NT2/D1 (cell line): ENCODE results near the gene RAB39B.
"Not testable (repeated sequence)": the region's sequence is repeated elsewhere in the genome, so short reads cannot be mapped to it uniquely, and the experiment has no call there.

Source experiments
- DNase-seq: peaks from one replicate; pipeline ENCODE4 v3.0.0-alpha.2; 2011; ENCODE audit warnings: low read depth, low spot score
- H3K27me3 ChIP-seq: 2 replicates; pipeline ENCODE4 v1.6.0; 2011; ENCODE audit warnings: mild to moderate bottlenecking; ENCODE audit not compliant: insufficient read length, insufficient read depth
- H3K36me3 ChIP-seq: 2 replicates; pipeline ENCODE4 v1.6.1; 2011; ENCODE audit warnings: mild to moderate bottlenecking, low read length, mixed read lengths; ENCODE audit not compliant: insufficient read depth, insufficient read length
- H3K4me1 ChIP-seq: 2 replicates; pipeline ENCODE4 v1.5.1; 2011; ENCODE audit not compliant: insufficient read depth, insufficient read length
- H3K4me3 ChIP-seq: 2 replicates; pipeline ENCODE4 v1.5.1; 2011; ENCODE audit warnings: low read depth; ENCODE audit not compliant: insufficient read length
- H3K9ac ChIP-seq: 2 replicates; pipeline ENCODE4 v1.6.0; 2011; ENCODE audit warnings: low read depth; ENCODE audit not compliant: insufficient read length
- H3K9me3 ChIP-seq: 2 replicates; pipeline ENCODE4 v1.5.1; 2011; ENCODE audit warnings: mild to moderate bottlenecking, low read length; ENCODE audit not compliant: insufficient read depth
- SUZ12 ChIP-seq: IDR thresholded peaks from 2 replicates; pipeline ENCODE4 v1.6.1; 2011; ENCODE audit not compliant: insufficient read length, insufficient read depth; ENCODE audit errors: extremely low read depth
- YY1 ChIP-seq: IDR thresholded peaks from 2 replicates; pipeline ENCODE4 v1.6.1; 2011; ENCODE audit not compliant: insufficient read length, insufficient read depth
- ZNF274 ChIP-seq: IDR thresholded peaks from 2 replicates; pipeline ENCODE4 v1.6.1; 2011; ENCODE audit warnings: mild to moderate bottlenecking, low read depth, low read length

Gene RAB39B, protein sequence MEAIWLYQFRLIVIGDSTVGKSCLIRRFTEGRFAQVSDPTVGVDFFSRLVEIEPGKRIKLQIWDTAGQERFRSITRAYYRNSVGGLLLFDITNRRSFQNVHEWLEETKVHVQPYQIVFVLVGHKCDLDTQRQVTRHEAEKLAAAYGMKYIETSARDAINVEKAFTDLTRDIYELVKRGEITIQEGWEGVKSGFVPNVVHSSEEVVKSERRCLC

DNA sequence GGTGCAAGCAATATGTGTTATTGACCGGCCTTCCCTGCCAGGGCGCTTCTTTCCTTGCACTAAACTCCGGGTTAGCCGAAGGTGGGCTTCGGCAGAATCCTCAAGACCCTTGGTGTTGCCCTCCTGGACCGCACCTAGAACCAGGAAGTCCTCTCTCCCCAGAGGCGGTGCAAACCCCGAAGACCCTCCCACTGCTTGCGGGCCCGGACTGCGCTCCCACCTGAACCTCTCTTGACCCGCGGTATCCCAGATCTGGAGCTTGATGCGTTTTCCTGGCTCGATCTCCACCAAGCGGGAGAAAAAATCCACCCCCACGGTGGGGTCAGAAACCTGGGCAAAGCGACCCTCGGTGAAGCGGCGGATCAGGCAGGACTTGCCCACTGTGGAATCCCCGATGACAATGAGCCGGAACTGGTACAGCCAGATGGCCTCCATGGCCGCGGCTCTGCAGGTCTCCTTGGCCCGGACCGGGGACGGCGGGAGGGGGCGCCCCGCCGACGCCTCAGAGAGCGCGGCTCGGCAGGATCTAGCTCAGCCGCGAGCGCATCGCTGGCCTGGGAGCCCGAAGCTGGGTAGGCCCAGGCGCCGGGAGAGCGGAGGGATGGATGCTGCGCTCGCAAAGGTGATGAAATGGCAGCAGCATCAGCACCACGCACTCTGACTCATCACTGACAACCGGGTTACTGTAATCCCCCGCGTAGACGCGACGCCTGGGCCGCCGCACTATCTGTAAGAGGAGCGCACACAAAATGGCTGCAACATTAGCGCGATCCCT is at the start of gene RAB39B:
Gene RAB39B, minus strand, starts transcription at position 638 of the 775 bp plus-strand sequence. Its CDS starts 203 bp downstream, at position 435.
- H3K27me3 ChIP-seq: no peaks in the 10 kb centered on the region
- peak; percentile 44 for DNase-seq
- H3K36me3 ChIP-seq: no peaks in the 10 kb centered on the region
- TF ChIP-seq ZNF274 (no peak), SUZ12 (no peak), YY1 (no peak)
- H3K9ac ChIP-seq: peak within 1 kb of the TSS; percentile 61
- H3K4me3 ChIP-seq: peak within 1 kb of the TSS; percentile 57
- no peaks in the 10 kb centered on the region for H3K4me1 ChIP-seq
- H3K9me3 ChIP-seq: no peaks in the 10 kb centered on the region

DNA sequence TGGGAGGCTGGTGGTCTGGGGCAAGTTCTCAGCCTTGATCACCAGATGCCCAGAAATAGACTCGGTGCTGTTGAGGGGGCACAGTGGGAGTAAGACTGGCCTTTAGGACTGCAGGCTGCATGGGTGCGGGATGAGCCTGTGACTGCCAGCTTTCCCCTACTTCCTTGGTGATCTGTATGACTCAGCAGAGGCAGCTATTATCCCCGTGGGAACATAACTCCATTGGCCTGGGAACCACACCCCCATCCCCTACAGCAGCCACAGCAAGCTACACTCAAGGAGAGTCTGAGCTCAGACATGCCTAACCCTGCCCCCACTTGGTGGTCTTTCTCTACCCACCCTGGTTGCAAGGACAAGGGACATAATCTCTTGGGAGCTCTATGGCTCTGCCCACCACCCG is 49.5 kb upstream of the RAB39B start:
- Histone ChIP-seq H3K27me3 (no peaks in the 10 kb centered on the region), H3K9me3 (no peaks in the 10 kb centered on the region), H3K9ac (no peak overlapping the region), H3K4me1 (no peaks in the 10 kb centered on the region), H3K36me3 (no peaks in the 10 kb centered on the region), H3K4me3 (no peak overlapping the region)
- TF ChIP-seq YY1: no peak
- TF ChIP-seq SUZ12: no peak
- TF ChIP-seq ZNF274: no peak
- DNase-seq: no peak

DNA sequence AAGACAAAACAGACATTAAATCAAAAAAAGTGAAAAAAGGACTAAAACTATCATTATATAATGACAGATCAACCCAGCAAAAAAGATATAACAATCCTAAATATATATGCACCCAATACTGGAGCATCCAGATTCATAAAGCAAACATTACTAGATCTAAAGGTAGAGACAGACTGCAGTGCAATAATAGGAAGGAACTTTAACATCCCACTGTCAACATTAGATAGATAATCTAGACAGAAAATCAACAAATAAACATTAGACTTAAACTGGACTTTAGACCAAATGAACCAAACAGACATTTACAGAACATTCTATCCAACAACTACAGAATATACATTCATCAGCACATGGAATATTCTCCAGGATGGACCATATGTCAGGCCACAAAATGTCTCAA is 29.5 kb upstream of the RAB39B start:
- no peaks in the 10 kb centered on the region for H3K9me3 ChIP-seq
- TF ChIP-seq ZNF274: no peak
- no peak for DNase-seq
- no peak overlapping the region for H3K9ac ChIP-seq
- no peaks in the 10 kb centered on the region for H3K27me3 ChIP-seq
- H3K36me3 ChIP-seq: no peaks in the 10 kb centered on the region
- no peak overlapping the region for H3K4me3 ChIP-seq
- H3K4me1 ChIP-seq: no peaks in the 10 kb centered on the region

DNA sequence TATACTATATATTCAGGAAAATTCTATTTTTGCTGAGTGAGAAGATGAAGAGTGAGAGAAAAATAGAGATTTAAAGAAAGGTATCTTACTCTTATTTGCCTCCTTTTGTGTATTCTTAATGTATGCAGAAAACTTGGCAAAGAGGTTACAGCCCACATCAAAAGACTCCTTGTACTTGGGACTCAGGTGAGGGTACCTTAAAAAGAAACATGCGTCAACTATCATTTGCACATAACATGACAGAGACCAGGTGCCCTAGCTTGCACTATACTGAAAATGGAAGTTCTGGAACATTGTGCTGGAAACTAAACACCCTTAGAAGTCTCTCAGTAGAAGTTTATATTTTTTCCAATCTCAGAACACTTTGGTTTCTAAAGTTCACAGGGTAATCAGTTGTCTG is 15.6 kb upstream of the RAB39B start:
- H3K36me3 ChIP-seq: no peaks in the 10 kb centered on the region
- no peak overlapping the region for H3K4me3 ChIP-seq
- no peaks in the 10 kb centered on the region for H3K9me3 ChIP-seq
- H3K27me3 ChIP-seq: no peaks in the 10 kb centered on the region
- no peak overlapping the region for H3K9ac ChIP-seq
- no peaks in the 10 kb centered on the region for H3K4me1 ChIP-seq
- TF ChIP-seq SUZ12: no peak
- TF ChIP-seq YY1: no peak
- no peak for TF ChIP-seq ZNF274
- DNase-seq: no peak

DNA sequence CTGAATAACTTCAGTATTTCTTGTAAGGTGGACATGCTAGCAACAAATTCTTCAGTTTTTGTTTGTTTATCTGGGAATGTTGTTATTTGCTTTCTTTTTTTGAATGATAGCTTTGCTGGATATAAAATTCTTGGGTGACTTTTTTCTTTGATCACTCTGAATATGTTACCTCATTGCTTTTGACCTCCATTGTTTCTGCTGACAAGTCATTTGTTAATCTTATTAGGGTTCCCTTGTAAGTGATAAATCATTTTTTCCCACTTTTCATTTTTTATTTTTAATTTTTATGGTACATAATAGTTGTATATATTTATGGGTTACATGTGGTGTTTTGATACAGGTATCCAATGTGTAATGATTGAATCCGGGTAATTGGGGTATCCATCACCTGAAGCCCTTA is 6.7 kb upstream of the RAB39B start:
- H3K4me3 ChIP-seq: no peak overlapping the region
- H3K4me1 ChIP-seq: no peaks in the 10 kb centered on the region
- DNase-seq: no peak
- TF ChIP-seq SUZ12: no peak
- H3K9ac ChIP-seq: no peak overlapping the region
- no peaks in the 10 kb centered on the region for H3K36me3 ChIP-seq
- H3K9me3 ChIP-seq: no peaks in the 10 kb centered on the region
- H3K27me3 ChIP-seq: no peaks in the 10 kb centered on the region

DNA sequence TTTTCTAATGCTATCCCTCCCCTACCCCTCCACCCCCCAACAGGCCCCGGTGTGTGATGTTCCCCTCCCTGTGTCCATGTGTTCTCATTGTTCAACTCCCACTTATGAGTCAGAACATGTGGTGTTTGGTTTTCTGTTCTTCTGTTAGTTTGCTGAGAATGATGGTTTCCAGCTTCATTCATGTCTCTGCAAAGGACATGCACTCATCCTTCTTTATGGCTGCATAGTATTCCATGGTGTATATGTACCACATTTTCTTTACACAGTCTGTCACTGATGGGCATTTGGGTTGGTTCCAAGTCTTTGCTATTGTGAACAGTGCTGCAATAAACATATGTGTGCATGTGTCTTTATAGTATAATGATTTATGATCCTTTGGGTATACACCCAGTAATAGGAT is 3.7 kb upstream of the RAB39B start:
- not testable (repeated sequence) for H3K9me3 ChIP-seq, H3K27me3 ChIP-seq, H3K4me3 ChIP-seq, H3K4me1 ChIP-seq, DNase-seq, H3K9ac ChIP-seq, H3K36me3 ChIP-seq

DNA sequence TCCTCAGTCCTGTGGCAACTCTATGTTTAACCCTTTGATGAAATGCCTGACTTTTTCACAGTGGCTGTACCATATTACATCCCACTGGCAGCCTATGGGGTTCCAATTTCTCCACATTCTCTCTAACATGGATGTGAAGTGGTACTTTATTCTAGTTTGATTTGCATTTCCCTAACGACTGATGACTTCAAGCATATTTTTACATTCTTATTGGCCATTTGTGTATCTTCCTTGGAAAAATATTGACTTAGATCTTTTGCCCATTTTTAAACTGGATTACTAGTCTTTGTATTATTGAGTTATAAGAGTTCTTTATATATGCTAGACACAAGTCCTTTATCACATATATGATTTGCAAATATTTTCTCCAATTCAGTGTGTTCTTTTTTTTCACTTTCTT is 2.1 kb upstream of the RAB39B start:
- no peaks in the 10 kb centered on the region for H3K9me3 ChIP-seq
- DNase-seq: no peak
- H3K27me3 ChIP-seq: no peaks in the 10 kb centered on the region
- H3K4me3 ChIP-seq: no peak overlapping the region
- TF ChIP-seq SUZ12 (no peak), ZNF274 (no peak), YY1 (no peak)
- H3K9ac ChIP-seq: no peak overlapping the region
- H3K36me3 ChIP-seq: no peaks in the 10 kb centered on the region
- H3K4me1 ChIP-seq: no peaks in the 10 kb centered on the region
